GM21360 (cell line): ENCODE measurements around the gene LRWD1.
"Not testable (repeated sequence)": the region's sequence is repeated elsewhere in the genome, so short reads cannot be mapped to it uniquely, and the experiment has no call there.

ENCODE experiments used
- ATAC-seq: cut with Tn5 transposase; IDR thresholded peaks from one replicate; pipeline ENCODE4 v1.9.1; 2021; ENCODE audit warnings: mild to moderate bottlenecking, moderate library complexity; ENCODE audit not compliant: unreplicated experiment

Gene LRWD1

GRCh38 chr7:102494026-102494425 lies 29.2 kb downstream of the LRWD1 start:
- ATAC-seq: not testable (repeated sequence)

- ATAC-seq: peak; percentile 55
Measured at GRCh38 chr7:102494473-102495149, 29.8 kb downstream of the LRWD1 start.

- not testable (repeated sequence) for ATAC-seq
Measured at GRCh38 chr7:102496861-102497260, 32.1 kb downstream of the LRWD1 start.

- not testable (repeated sequence) for ATAC-seq
Measured at GRCh38 chr7:102497308-102497707, 32.5 kb downstream of the LRWD1 start.

- not testable (repeated sequence) for ATAC-seq
Measured at GRCh38 chr7:102498321-102498720, 33.5 kb downstream of the LRWD1 start.

- not testable (repeated sequence) for ATAC-seq
Measured at GRCh38 chr7:102503141-102503540, 38.4 kb downstream of the LRWD1 start.

- ATAC-seq: not testable (repeated sequence)
Measured at GRCh38 chr7:102505298-102506185, 40.8 kb downstream of the LRWD1 start.

GRCh38 chr7:102507410-102508088 lies 42.8 kb downstream of the LRWD1 start:
- not testable (repeated sequence) for ATAC-seq

GRCh38 chr7:102510575-102510974 lies 45.8 kb downstream of the LRWD1 start:
- not testable (repeated sequence) for ATAC-seq

GRCh38 chr7:102511860-102512522 lies 47.2 kb downstream of the LRWD1 start:
- peak; percentile 40 for ATAC-seq

GRCh38 chr7:102512642-102513221 lies 47.9 kb downstream of the LRWD1 start:
- not testable (repeated sequence) for ATAC-seq

GRCh38 chr7:102514881-102515721 lies 50.3 kb downstream of the LRWD1 start:
- ATAC-seq: peak; percentile 48

- ATAC-seq: not testable (repeated sequence)
Measured at GRCh38 chr7:102515889-102516288, 51.1 kb downstream of the LRWD1 start.

GRCh38 chr7:102516951-102517350 lies 52.2 kb downstream of the LRWD1 start:
- not testable (repeated sequence) for ATAC-seq

- ATAC-seq: peak; percentile 73
Measured at GRCh38 chr7:102517550-102518147, 52.9 kb downstream of the LRWD1 start, which contains the start of gene RASA4B. TSS of gene RASA4B (minus strand) at chr7:102517777. CDS start at chr7:102517710, 67 bp downstream.

- not testable (repeated sequence) for ATAC-seq
Measured at GRCh38 chr7:102520797-102521196, 56.0 kb downstream of the LRWD1 start.
